Measurements from ENCODE around the gene CDH15.

DNA sequence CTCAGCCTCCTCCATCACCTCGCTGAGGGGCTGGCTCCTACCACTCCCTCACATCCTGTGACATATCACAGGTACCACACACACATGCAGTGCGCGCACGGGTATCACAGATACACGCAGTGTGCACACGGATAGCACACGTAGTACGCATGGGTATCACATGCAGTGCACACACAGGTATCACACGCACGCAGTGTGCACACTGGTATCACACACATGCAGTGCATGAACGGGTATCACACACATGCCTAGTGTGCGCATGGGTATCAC lies 47.8 kb upstream of the CDH15 start:
- TF ChIP-seq ZSCAN30 (tag by site-specific recombination; IDR thresholded peaks at IDR 0.05) (no peak), ZNF510 (tag by site-specific recombination; IDR thresholded peaks at IDR 0.05; ENCODE audit: insufficient replicate concordance) (no peak), ZNF184 (tag by site-specific recombination; IDR thresholded peaks at IDR 0.05) (no peak), ZNF138 (tag by site-specific recombination; IDR thresholded peaks at IDR 0.05; ENCODE audit: borderline replicate concordance) (no peak), ZBTB48 (tag by site-specific recombination; IDR thresholded peaks at IDR 0.05) (no peak), ZBTB8A (tag by site-specific recombination; IDR thresholded peaks at IDR 0.05) (no peak), HOXA7 (CRISPR knock-in tag; IDR thresholded peaks at IDR 0.05; ENCODE audit: borderline replicate concordance) (no peak), ZNF529 (tag by site-specific recombination; IDR thresholded peaks at IDR 0.05; ENCODE audit: insufficient replicate concordance) (no peak)
- TF ChIP-seq, protein P1, sequence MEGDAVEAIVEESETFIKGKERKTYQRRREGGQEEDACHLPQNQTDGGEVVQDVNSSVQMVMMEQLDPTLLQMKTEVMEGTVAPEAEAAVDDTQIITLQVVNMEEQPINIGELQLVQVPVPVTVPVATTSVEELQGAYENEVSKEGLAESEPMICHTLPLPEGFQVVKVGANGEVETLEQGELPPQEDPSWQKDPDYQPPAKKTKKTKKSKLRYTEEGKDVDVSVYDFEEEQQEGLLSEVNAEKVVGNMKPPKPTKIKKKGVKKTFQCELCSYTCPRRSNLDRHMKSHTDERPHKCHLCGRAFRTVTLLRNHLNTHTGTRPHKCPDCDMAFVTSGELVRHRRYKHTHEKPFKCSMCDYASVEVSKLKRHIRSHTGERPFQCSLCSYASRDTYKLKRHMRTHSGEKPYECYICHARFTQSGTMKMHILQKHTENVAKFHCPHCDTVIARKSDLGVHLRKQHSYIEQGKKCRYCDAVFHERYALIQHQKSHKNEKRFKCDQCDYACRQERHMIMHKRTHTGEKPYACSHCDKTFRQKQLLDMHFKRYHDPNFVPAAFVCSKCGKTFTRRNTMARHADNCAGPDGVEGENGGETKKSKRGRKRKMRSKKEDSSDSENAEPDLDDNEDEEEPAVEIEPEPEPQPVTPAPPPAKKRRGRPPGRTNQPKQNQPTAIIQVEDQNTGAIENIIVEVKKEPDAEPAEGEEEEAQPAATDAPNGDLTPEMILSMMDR (tag by site-specific recombination; IDR thresholded peaks at IDR 0.05): no peak
- TF ChIP-seq, protein P2, sequence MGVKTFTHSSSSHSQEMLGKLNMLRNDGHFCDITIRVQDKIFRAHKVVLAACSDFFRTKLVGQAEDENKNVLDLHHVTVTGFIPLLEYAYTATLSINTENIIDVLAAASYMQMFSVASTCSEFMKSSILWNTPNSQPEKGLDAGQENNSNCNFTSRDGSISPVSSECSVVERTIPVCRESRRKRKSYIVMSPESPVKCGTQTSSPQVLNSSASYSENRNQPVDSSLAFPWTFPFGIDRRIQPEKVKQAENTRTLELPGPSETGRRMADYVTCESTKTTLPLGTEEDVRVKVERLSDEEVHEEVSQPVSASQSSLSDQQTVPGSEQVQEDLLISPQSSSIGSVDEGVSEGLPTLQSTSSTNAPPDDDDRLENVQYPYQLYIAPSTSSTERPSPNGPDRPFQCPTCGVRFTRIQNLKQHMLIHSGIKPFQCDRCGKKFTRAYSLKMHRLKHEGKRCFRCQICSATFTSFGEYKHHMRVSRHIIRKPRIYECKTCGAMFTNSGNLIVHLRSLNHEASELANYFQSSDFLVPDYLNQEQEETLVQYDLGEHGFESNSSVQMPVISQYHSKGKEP (tag by site-specific recombination; IDR thresholded peaks at IDR 0.05): no peak
- TF ChIP-seq, protein P3, sequence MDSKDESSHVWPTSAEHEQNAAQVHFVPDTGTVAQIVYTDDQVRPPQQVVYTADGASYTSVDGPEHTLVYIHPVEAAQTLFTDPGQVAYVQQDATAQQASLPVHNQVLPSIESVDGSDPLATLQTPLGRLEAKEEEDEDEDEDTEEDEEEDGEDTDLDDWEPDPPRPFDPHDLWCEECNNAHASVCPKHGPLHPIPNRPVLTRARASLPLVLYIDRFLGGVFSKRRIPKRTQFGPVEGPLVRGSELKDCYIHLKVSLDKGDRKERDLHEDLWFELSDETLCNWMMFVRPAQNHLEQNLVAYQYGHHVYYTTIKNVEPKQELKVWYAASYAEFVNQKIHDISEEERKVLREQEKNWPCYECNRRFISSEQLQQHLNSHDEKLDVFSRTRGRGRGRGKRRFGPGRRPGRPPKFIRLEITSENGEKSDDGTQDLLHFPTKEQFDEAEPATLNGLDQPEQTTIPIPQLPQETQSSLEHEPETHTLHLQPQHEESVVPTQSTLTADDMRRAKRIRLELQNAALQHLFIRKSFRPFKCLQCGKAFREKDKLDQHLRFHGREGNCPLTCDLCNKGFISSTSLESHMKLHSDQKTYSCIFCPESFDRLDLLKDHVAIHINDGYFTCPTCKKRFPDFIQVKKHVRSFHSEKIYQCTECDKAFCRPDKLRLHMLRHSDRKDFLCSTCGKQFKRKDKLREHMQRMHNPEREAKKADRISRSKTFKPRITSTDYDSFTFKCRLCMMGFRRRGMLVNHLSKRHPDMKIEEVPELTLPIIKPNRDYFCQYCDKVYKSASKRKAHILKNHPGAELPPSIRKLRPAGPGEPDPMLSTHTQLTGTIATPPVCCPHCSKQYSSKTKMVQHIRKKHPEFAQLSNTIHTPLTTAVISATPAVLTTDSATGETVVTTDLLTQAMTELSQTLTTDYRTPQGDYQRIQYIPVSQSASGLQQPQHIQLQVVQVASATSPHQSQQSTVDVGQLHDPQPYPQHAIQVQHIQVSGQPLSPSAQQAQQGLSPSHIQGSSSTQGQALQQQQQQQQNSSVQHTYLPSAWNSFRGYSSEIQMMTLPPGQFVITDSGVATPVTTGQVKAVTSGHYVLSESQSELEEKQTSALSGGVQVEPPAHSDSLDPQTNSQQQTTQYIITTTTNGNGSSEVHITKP (tag by site-specific recombination; IDR thresholded peaks at IDR 0.05): no peak
- TF ChIP-seq, protein P4, sequence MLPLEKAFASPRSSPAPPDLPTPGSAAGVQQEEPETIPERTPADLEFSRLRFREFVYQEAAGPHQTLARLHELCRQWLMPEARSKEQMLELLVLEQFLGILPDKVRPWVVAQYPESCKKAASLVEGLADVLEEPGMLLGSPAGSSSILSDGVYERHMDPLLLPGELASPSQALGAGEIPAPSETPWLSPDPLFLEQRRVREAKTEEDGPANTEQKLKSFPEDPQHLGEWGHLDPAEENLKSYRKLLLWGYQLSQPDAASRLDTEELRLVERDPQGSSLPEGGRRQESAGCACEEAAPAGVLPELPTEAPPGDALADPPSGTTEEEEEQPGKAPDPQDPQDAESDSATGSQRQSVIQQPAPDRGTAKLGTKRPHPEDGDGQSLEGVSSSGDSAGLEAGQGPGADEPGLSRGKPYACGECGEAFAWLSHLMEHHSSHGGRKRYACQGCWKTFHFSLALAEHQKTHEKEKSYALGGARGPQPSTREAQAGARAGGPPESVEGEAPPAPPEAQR (tag by site-specific recombination; IDR thresholded peaks at IDR 0.05): no peak
